OCI-LY3 (cell line): ENCODE results near the gene CPEB3.
"Not testable (repeated sequence)": the region's sequence is repeated elsewhere in the genome, so short reads cannot be mapped to it uniquely, and the experiment has no call there.

ENCODE experiments used
- EZH2phosphoT487 ChIP-seq: fragments of 200-600 bp; shearing (Covaris generic); IDR thresholded peaks from 2 replicates; pipeline ENCODE4 v1.6.1; 2018; ENCODE audit warnings: antibody characterized with exemption, mixed run types, low read depth
- TF ChIP-seq, protein P1 (sequence below): fragments of 200-600, 300-600 bp; sonication (generic); IDR thresholded peaks from 2 replicates; pipeline ENCODE4 v1.5.1; 2014; ENCODE audit warnings: antibody characterized with exemption, low read length, low read depth

DNA sequence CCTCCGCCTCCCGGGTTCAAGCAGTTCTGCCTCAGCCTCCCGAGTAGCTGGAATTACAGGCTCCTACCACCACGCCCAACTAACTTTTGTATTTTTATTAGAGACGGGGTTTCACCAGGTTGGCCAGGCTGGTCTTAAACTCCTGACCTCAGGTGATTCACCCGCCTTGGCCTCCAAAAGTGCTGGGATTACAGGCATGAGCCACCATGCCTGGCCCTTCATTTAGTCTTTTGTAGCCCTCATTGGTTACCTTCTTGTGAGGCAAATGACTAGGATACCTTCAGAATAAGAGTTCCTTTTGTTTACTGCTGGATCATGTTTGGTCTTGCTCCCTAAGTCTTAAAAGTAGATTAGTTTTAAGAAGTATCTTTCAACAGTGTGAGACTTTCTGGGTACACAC is 39.0 kb upstream of the CPEB3 start:
- TF ChIP-seq, protein P1, sequence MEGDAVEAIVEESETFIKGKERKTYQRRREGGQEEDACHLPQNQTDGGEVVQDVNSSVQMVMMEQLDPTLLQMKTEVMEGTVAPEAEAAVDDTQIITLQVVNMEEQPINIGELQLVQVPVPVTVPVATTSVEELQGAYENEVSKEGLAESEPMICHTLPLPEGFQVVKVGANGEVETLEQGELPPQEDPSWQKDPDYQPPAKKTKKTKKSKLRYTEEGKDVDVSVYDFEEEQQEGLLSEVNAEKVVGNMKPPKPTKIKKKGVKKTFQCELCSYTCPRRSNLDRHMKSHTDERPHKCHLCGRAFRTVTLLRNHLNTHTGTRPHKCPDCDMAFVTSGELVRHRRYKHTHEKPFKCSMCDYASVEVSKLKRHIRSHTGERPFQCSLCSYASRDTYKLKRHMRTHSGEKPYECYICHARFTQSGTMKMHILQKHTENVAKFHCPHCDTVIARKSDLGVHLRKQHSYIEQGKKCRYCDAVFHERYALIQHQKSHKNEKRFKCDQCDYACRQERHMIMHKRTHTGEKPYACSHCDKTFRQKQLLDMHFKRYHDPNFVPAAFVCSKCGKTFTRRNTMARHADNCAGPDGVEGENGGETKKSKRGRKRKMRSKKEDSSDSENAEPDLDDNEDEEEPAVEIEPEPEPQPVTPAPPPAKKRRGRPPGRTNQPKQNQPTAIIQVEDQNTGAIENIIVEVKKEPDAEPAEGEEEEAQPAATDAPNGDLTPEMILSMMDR = not testable (repeated sequence)
- TF ChIP-seq EZH2phosphoT487 = not testable (repeated sequence)
